IPS DF 6.9 (cell line): ENCODE data around the gene SHISA6.

Experiments used
- DNase-seq: peaks from one replicate; pipeline ENCODE4 v3.0.0-alpha.2; 2013; ENCODE audit warnings: low read depth, low spot score
- H3K27ac ChIP-seq: one replicate; pipeline ENCODE4 v1.5.1; 2013; ENCODE audit warnings: low read length, control low read depth
- H3K27me3 ChIP-seq: 2 replicates; pipeline ENCODE4 v1.6.1; 2013; ENCODE audit warnings: mild to moderate bottlenecking, low read length; ENCODE audit not compliant: control insufficient read depth, insufficient read depth
- H3K36me3 ChIP-seq: 2 replicates; pipeline ENCODE4 v1.6.1; 2013; ENCODE audit warnings: low read length; ENCODE audit not compliant: control insufficient read depth, insufficient read depth
- H3K4me1 ChIP-seq: 2 replicates; pipeline ENCODE4 v1.6.1; 2013; ENCODE audit warnings: low read length; ENCODE audit not compliant: control insufficient read depth, insufficient read depth
- H3K4me3 ChIP-seq: 2 replicates; pipeline ENCODE4 v1.5.1; 2013; ENCODE audit warnings: mild to moderate bottlenecking, low read length
- H3K9me3 ChIP-seq: 2 replicates; pipeline ENCODE4 v1.6.1; 2013; ENCODE audit warnings: low read length, inconsistent platforms; ENCODE audit not compliant: control insufficient read depth, insufficient read depth
- WGBS: extraction: QIAGEN DNeasy Blood & Tissue Kit; methylation state at CpG from one replicate; pipeline ENCODE4 v1.1.7; 2013; ENCODE audit warnings: mixed read lengths, missing lambda C conversion rate; ENCODE audit not compliant: insufficient read length, insufficient coverage; 5-methylcytosine and 5-hydroxymethylcytosine counted together

Gene SHISA6

DNA sequence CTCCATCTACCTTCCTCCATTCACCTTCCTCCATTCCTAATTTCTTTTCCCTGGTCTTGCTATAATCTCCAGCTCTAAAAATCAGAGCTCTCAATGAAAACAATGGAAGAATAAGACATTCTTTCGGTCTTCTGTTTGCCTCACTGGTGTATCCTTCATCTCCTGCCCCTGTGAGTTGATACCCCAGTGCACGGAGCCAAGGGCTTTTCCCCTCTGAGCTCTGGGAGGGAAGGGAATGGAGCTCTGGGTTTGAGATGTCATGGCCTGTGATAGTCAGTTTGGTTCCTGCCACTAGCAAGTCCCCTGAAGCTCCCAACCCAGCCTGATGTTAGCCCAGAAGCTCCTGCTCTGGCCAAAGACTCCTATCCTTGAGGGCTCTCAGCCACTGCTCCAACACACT lies 320.7 kb downstream of the SHISA6 start:
- no peak for DNase-seq
- Histone ChIP-seq H3K27me3 (no peaks in the 10 kb centered on the region; the same call in 1 of the 2 replicates), H3K9me3 (no peaks in the 10 kb centered on the region), H3K4me3 (no peak overlapping the region), H3K4me1 (no peaks in the 10 kb centered on the region), H3K36me3 (no peaks in the 10 kb centered on the region), H3K27ac (no peak overlapping the region)
- no CpG with 5 or more reads among the region's 2 CpGs for WGBS

DNA sequence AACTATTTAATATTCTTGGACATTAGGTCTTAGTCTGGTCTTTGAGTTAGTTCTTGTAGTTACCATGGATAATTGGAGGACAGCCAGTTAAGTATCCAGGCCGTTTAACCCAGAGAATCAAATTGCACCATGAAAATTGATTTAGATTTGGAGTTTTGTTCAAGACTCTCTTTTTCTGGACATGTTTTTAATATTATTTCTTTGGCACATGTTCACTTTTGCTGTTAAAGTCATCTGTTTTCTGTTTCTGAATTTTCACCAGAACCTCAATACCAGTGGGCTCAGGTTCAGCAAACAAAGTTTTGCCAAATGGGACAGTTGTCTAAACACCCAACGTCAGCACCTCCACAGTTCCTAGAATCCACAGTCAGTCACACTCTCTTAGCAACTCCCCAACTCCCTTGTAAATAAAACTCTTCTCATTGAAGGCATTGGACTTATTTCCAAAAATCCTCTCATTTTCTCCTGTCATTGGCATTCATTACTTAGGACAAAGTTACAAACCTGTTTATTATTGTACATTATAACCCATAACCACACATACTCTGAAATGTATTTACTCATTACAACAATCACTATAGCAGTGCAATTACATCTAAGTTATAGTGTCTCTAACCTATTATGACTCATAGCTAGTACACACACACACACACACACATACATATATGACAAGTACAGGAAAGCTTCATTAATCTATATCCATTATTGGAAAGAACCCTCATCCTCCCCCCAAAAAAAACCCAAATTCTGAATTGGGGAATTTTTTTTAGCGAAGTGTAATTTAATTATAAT lies 323.8 kb downstream of the SHISA6 start:
- Histone ChIP-seq H3K4me1 (no peaks in the 10 kb centered on the region), H3K4me3 (no peak overlapping the region), H3K36me3 (no peaks in the 10 kb centered on the region), H3K27me3 (no peaks in the 10 kb centered on the region), H3K9me3 (no peaks in the 10 kb centered on the region), H3K27ac (no peak overlapping the region)
- no CpG with 5 or more reads among the region's 3 CpGs for WGBS
- no peak for DNase-seq

DNA sequence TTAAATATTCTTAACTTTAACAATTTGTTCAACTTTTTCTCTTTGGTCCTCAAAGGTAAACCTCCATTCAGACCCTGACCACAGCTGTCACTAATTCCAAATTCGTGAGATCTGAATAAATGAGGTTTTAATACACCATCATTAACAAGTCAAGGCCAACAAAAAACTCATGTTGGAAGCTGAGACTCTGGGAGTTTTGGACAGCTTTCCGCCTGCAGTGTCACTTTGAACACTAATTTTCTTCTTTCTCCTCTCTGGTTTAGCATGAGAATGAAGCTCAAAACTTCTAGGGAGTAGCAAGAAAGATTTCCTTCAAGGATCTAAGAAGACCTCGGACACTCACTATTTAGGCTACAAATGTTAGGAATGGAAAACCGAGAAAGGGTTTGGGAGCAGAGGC lies 324.6 kb downstream of the SHISA6 start:
- Histone ChIP-seq H3K4me1 (no peaks in the 10 kb centered on the region), H3K4me3 (no peak overlapping the region), H3K27me3 (no peaks in the 10 kb centered on the region), H3K36me3 (no peaks in the 10 kb centered on the region), H3K27ac (no peak overlapping the region), H3K9me3 (no peaks in the 10 kb centered on the region)
- WGBS, result no CpG with 5 or more reads among the region's 4 CpGs
- no peak for DNase-seq

DNA sequence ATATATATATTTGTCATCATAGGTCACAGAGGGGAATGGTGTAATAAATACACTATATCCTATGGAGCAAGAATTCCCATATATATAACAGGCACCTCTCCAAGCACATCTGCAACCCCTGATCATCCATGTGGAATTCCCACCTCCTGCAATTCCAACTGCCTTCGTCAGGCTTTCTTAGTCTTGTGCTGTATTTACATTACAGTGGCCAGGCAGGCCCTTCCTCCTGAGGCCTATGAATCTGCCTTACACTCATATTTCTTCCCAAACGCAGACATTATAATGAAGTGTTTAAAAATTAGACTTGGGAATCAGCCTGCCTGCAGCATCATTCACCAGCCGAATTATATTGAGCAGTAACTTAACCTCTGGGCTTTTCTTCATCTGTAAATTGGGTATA lies 338.0 kb downstream of the SHISA6 start:
- no peaks in the 10 kb centered on the region for H3K27me3 ChIP-seq
- no CpG with 5 or more reads among the region's 3 CpGs for WGBS
- DNase-seq, result no peak

DNA sequence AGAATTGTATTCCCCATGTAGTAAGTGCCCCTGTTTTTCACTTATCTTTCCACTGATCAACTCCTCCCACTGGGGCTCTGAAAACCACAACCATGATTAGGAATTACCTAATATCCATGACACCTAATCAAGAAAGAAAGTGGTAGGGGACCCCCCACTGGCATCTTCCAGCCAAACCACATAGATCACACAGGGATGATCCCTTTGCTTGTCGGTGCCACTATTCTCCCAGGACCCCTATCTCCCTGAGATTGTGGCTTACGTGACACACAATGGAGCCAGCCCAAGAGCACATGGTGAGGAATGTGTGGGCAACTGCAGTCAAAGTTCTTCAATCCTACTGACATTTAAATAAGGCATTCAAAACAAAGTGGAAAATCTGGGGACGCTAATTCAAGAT lies 339.7 kb downstream of the SHISA6 start:
- Histone ChIP-seq H3K4me1 (no peaks in the 10 kb centered on the region), H3K27me3 (no peaks in the 10 kb centered on the region), H3K36me3 (no peaks in the 10 kb centered on the region), H3K4me3 (no peak overlapping the region), H3K27ac (no peak overlapping the region), H3K9me3 (no peaks in the 10 kb centered on the region)
- DNase-seq, result no peak
- no CpG with 5 or more reads among the region's 3 CpGs for WGBS

More for the DNA sequence above, 338.0 kb downstream of the SHISA6 start:
- Histone ChIP-seq H3K9me3 (no peaks in the 10 kb centered on the region), H3K4me3 (no peak overlapping the region), H3K4me1 (no peaks in the 10 kb centered on the region), H3K36me3 (no peaks in the 10 kb centered on the region), H3K27ac (no peak overlapping the region)

DNA sequence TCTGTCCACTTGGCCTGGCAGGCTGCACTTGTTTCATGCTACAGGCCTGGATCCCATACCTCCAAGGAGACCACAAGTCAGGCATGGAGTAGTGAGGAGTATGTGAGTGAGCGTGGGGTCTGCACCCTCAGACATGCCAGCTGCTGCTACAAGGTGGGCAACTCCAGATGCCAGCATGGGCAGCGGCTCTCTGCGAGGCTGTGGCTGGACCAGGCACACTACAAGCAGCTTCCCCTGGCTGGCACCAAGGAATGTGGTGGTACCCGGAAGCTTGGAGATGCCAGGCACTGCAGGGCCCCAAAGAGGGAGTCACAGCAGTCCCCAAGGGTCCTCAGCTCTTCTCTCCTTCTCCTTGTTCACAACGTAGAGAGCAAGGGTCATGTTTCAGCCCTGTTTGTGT lies 341.2 kb downstream of the SHISA6 start:
- H3K9me3 ChIP-seq, result no peaks in the 10 kb centered on the region
- H3K27me3 ChIP-seq, result no peaks in the 10 kb centered on the region
- no peak overlapping the region for H3K4me3 ChIP-seq
- H3K36me3 ChIP-seq, result no peaks in the 10 kb centered on the region
- DNase-seq, result no peak
- no CpG with 5 or more reads among the region's 5 CpGs for WGBS
- H3K4me1 ChIP-seq, result no peaks in the 10 kb centered on the region
- no peak overlapping the region for H3K27ac ChIP-seq

DNA sequence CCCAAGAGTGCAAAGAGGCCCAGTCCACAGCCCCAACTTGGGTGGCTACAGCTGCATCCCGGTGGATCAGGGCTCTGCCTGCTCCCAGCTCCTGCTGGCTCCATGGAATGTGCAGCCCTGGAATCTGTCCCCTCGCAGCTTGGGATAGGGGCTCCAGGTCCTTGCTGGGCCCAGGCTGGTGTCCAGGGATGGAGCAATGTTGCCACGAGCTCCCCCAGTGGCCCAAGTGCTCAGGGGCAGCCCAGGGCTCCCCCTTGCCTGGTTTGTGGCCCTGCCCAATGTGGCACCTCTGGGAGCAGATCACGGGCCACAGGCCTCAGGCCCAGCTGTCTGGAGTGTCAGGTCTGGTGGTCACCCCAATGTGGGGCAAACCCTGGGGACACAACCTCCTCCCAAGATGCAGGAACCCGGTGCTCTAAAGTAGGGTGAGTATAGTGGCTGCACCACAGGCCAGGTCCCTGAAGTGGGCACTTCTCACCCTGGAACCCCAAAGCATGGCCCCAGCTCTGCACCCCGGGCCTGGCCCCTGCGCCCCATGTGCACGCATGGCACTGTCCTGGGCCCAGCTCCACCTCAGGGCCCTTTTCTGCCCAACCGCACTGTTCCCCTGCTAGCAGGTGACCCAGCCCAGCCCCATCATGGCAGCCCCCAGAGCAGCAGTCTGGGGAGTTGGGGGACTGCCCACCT lies 342.4 kb downstream of the SHISA6 start:
- DNase-seq, result no peak
- Histone ChIP-seq H3K27me3 (no peaks in the 10 kb centered on the region), H3K4me3 (no peak overlapping the region), H3K9me3 (no peaks in the 10 kb centered on the region), H3K4me1 (no peaks in the 10 kb centered on the region), H3K36me3 (no peaks in the 10 kb centered on the region), H3K27ac (no peak overlapping the region)
- no CpG with 5 or more reads among the region's 9 CpGs for WGBS

DNA sequence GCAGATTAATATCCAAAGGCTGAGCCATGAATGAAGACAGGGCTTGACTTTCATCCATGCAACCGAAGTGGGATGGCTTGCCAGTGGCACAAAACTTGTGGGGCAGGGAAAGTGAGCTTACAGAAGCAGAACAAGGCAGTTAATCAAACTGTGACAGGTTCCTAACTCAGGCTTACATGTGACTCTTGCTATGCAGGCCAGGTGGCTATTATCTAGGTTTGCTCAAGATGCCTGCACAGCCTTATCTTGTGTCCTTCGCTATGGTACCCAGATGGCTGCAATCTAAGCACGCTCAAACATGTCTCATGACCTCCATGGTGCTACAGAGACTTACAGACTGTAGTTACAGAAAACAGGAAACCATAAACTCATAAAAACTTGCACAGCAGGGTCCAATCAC lies 348.7 kb downstream of the SHISA6 start:
- no peaks in the 10 kb centered on the region for H3K4me1 ChIP-seq
- no peak overlapping the region for H3K4me3 ChIP-seq
- no peaks in the 10 kb centered on the region for H3K27me3 ChIP-seq
- no peak overlapping the region for H3K27ac ChIP-seq
- WGBS, result no CpG with 5 or more reads among the region's 3 CpGs
- no peaks in the 10 kb centered on the region for H3K36me3 ChIP-seq
- H3K9me3 ChIP-seq, result no peaks in the 10 kb centered on the region
- no peak for DNase-seq

DNA sequence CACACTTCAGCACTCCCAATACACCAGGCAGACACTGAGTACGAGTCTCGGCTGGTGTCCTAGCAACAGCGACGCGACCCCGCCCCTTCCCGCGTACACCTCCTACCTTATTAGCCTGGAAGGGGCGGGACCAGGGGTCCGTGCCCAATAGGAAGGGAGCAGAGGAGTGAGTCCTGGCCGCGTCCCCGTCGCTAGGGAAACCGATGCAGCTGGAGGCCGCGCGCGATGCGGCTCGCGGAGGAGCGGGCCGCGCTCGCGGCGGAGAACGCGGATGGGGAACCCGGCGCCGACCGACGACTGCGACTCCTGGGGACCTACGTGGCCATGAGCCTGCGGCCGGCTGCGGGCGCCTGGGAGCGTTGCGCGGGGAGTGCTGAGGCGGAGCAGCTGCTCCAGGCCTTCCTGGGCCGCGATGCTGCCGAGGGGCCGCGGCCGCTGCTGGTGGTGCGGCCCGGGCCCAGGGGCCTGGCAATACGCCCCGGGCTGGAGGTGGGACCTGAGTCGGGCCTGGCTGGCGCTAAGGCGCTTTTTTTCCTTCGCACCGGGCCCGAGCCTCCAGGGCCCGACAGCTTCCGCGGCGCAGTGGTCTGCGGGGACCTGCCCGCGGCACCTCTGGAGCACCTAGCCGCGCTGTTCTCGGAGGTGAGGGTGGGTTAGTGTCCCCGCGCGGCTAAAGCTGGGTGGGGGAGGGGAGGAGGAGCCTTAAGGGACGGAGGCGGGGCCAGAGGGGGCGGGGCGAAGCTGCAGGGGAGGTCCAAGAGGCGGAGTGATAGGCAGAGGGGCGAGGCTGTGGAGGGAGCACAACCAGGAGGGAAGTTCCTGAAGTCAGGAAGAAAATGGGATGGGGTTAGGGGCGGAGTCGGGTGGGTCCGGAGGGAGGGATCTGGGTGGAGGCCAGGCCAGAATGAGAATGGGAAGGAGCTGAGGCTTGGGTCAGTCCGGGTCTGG lies 357.5 kb downstream of the SHISA6 start, which contains the start of gene DNAH9:
TSS of gene DNAH9 (plus strand) at position 197 of the 948 bp plus-strand sequence. CDS start at position 226, 29 bp downstream.
- no CpG with 5 or more reads among the region's 84 CpGs for WGBS
- H3K27ac ChIP-seq, result no peak within 1 kb of the TSS

DNA sequence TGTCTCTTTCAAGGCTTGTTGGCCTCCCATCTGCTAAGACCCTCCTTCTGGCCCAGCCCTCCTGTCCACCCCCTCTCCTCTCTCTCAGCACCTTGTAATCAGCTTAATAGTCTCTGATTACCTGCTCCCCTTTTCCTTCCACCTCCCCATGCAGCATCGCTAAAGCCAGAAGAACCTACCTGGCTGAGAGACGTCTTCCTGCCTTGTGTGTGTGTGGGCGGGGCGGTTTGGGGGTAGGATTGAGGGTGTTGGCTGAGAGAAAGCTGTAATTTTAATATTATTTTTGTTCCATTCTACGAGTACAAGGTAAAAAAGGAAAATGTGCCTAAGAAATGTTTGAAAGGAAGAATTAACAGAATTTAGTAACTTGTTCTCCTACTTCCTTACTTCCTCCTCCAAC lies 360.6 kb downstream of the SHISA6 start:
- WGBS, result no CpG with 5 or more reads among the region's 5 CpGs
- no peak for DNase-seq
- Histone ChIP-seq H3K4me3 (no peak overlapping the region), H3K4me1 (no peaks in the 10 kb centered on the region), H3K36me3 (no peaks in the 10 kb centered on the region), H3K9me3 (no peaks in the 10 kb centered on the region), H3K27me3 (no peaks in the 10 kb centered on the region), H3K27ac (no peak overlapping the region)

More for the DNA sequence above, 357.5 kb downstream of the SHISA6 start, which contains the start of gene DNAH9:
- H3K4me1 ChIP-seq, result no peaks in the 10 kb centered on the region
- peak within 1 kb of the TSS; percentile 76 for H3K4me3 ChIP-seq
- peak; percentile 75 for DNase-seq
- no peaks in the 10 kb centered on the region for H3K36me3 ChIP-seq
- H3K9me3 ChIP-seq, result no peaks in the 10 kb centered on the region
- H3K27me3 ChIP-seq, result no peaks in the 10 kb centered on the region
